Stimulated activated CD4-positive, alpha-beta T cell treated with anti-CD3 and anti-CD28 coated beads, TNF-alpha, amount 100 ng/mL, for 48 hours (primary cell): ENCODE measurements around the gene SLC9A5.
A peak's percentile ranks its signal among the peaks of the same experiment; 100 is the strongest.

Experiments used
- DNase-seq, 3 donors: peaks; one replicate each; pipeline ENCODE4 v3.0.0-alpha.2; 2020; ENCODE audit warnings: low read depth in 3 of 3

Gene SLC9A5

GRCh38 chr16:67240506-67240905, 8.3 kb upstream of the SLC9A5 start:
- DNase-seq: no peak

GRCh38 chr16:67241008-67241900, 7.5 kb upstream of the SLC9A5 start:
- no peak for DNase-seq

- DNase-seq: no peak
These were observed 6.5 kb upstream of the SLC9A5 start for GRCh38 chr16:67242138-67242730.

- no peak for DNase-seq
These were observed 5.3 kb upstream of the SLC9A5 start for GRCh38 chr16:67243481-67243880.

- peak; percentile 62 to 72 (median 66) for DNase-seq
These were observed 4.2 kb upstream of the SLC9A5 start for GRCh38 chr16:67244387-67245185.

GRCh38 chr16:67245186-67245585, 3.6 kb upstream of the SLC9A5 start:
- no peak for DNase-seq

GRCh38 chr16:67245674-67246080, 3.1 kb upstream of the SLC9A5 start:
- no peak for DNase-seq

GRCh38 chr16:67246081-67246755, 2.6 kb upstream of the SLC9A5 start:
- DNase-seq: peak; percentile 10 to 35 (median 23)

GRCh38 chr16:67246756-67247191, 2.0 kb upstream of the SLC9A5 start:
- DNase-seq: no peak

GRCh38 chr16:67247192-67248072, 1.3 kb upstream of the SLC9A5 start, which contains the start of gene FHOD1:
Gene FHOD1, minus strand, starts transcription at chr16:67247481. Its CDS starts 71 bp downstream, at chr16:67247410.
- DNase-seq: peak; percentile 96 to 98 (median 97)

GRCh38 chr16:67248073-67248400, 742 bp upstream of the SLC9A5 start:
- DNase-seq: no peak

GRCh38 chr16:67249178-67250044, 632 bp downstream of the SLC9A5 start:
- no peak for DNase-seq

GRCh38 chr16:67250045-67250327, 1.2 kb downstream of the SLC9A5 start:
- DNase-seq: no peak

GRCh38 chr16:67252609-67253497, 4.1 kb downstream of the SLC9A5 start:
- no peak for DNase-seq

GRCh38 chr16:67254801-67255552, 6.2 kb downstream of the SLC9A5 start:
- no peak for DNase-seq

GRCh38 chr16:67255553-67256221, 6.9 kb downstream of the SLC9A5 start:
- DNase-seq: no peak

- DNase-seq: no peak
These were observed 8.0 kb downstream of the SLC9A5 start for GRCh38 chr16:67256701-67257230.
